NCI-H128 (cell line): ENCODE measurements around the gene SSU72.
"Not testable (repeated sequence)": the region's sequence is repeated elsewhere in the genome, so short reads cannot be mapped to it uniquely, and the experiment has no call there.

ENCODE experiments used
- DNase-seq: peaks from one replicate; lab custom pipeline; 2025; ENCODE audit not compliant: unreplicated experiment; lab: John Stamatoyannopoulos, UW

SSU72 gene

GRCh38 chr1:1561801-1562470, 12.7 kb downstream of the SSU72 start:
- no peak for DNase-seq

- DNase-seq, result no peak
Observed at GRCh38 chr1:1560178-1560577, 14.5 kb downstream of the SSU72 start.

- DNase-seq, result no peak
Observed at GRCh38 chr1:1559066-1559465, 15.6 kb downstream of the SSU72 start.

- no peak for DNase-seq
Observed at GRCh38 chr1:1558591-1558990, 16.1 kb downstream of the SSU72 start.

- DNase-seq, result not testable (repeated sequence)
Observed at GRCh38 chr1:1557688-1558087, 17.0 kb downstream of the SSU72 start.

GRCh38 chr1:1556961-1557360, 17.7 kb downstream of the SSU72 start:
- not testable (repeated sequence) for DNase-seq

GRCh38 chr1:1556505-1556904, 18.2 kb downstream of the SSU72 start:
- DNase-seq, result no peak

- DNase-seq, result no peak
Observed at GRCh38 chr1:1554926-1555915, 19.4 kb downstream of the SSU72 start.

GRCh38 chr1:1554550-1554925, 20.1 kb downstream of the SSU72 start:
- DNase-seq, result no peak

- DNase-seq, result no peak
Observed at GRCh38 chr1:1553821-1554494, 20.7 kb downstream of the SSU72 start.

- DNase-seq, result no peak
Observed at GRCh38 chr1:1552263-1552639, 22.4 kb downstream of the SSU72 start.

GRCh38 chr1:1551524-1552262, 23.0 kb downstream of the SSU72 start:
- DNase-seq, result no peak

GRCh38 chr1:1550591-1551432, 23.9 kb downstream of the SSU72 start:
- DNase-seq, result no peak

GRCh38 chr1:1550087-1550486, 24.6 kb downstream of the SSU72 start:
- no peak for DNase-seq

- no peak for DNase-seq
Observed at GRCh38 chr1:1548591-1548990, 26.1 kb downstream of the SSU72 start.

GRCh38 chr1:1547476-1547875, 27.2 kb downstream of the SSU72 start:
- DNase-seq, result no peak

- DNase-seq, result no peak
Observed at GRCh38 chr1:1547011-1547410, 27.7 kb downstream of the SSU72 start.

GRCh38 chr1:1545946-1546737, 28.5 kb downstream of the SSU72 start:
- DNase-seq, result no peak

- DNase-seq, result no peak
Observed at GRCh38 chr1:1544544-1544943, 30.1 kb downstream of the SSU72 start.
